HUES6 (cell line): ENCODE data around the gene DBN1.

Source experiments
- H3K27ac ChIP-seq: 2 replicates; pipeline ENCODE4 v1.7.0; 2013; ENCODE audit warnings: low read depth, mild to moderate bottlenecking, low read length, inconsistent platforms
- H3K27me3 ChIP-seq: 2 replicates; pipeline ENCODE4 v1.6.1; 2013; ENCODE audit warnings: low read length; ENCODE audit not compliant: control insufficient read depth, insufficient read depth
- H3K36me3 ChIP-seq: 2 replicates; pipeline ENCODE4 v1.6.1; 2013; ENCODE audit warnings: low read length; ENCODE audit not compliant: control insufficient read depth, insufficient read depth
- H3K4me1 ChIP-seq: 2 replicates; pipeline ENCODE4 v1.6.1; 2013; ENCODE audit warnings: low read length; ENCODE audit not compliant: control insufficient read depth, insufficient read depth
- H3K4me3 ChIP-seq: 2 replicates; pipeline ENCODE4 v1.5.1; 2013; ENCODE audit warnings: low read depth, low read length
- H3K9ac ChIP-seq: one replicate; pipeline ENCODE4 v1.6.1; 2013; ENCODE audit warnings: mild to moderate bottlenecking, low read length
- H3K9me3 ChIP-seq: 2 replicates; pipeline ENCODE4 v1.6.1; 2013; ENCODE audit warnings: low read depth, low read length; ENCODE audit not compliant: control insufficient read depth, insufficient read depth

DBN1 gene

GRCh38 chr5:177470759-177471536 lies 2.5 kb downstream of the DBN1 start:
- H3K36me3 ChIP-seq, result peaks cover 60% of the 10 kb centered on the region
- H3K4me1 ChIP-seq, result peaks cover 53% of the 10 kb centered on the region
- no peaks in the 10 kb centered on the region for H3K27me3 ChIP-seq
- H3K27ac ChIP-seq, result peak overlapping the region; percentile 20; the same call in 1 of the 2 replicates
- 0 out of 2 replicates have a peak overlapping the region, but pooled peaks have one; percentile 92 for H3K4me3 ChIP-seq
- H3K9me3 ChIP-seq, result no peaks in the 10 kb centered on the region
- H3K9ac ChIP-seq, result no peak overlapping the region

GRCh38 chr5:177469750-177470525 lies 3.5 kb downstream of the DBN1 start:
- Histone ChIP-seq H3K36me3 (peaks cover 70% of the 10 kb centered on the region), H3K27me3 (no peaks in the 10 kb centered on the region), H3K27ac (peak overlapping the region; percentile 66), H3K9ac (peak overlapping the region; percentile 58), H3K9me3 (no peaks in the 10 kb centered on the region), H3K4me1 (peaks cover 45% of the 10 kb centered on the region), H3K4me3 (peak overlapping the region; percentile 24)

- peak overlapping the region; percentile 66; the same call in 1 of the 2 replicates for H3K27ac ChIP-seq
- no peaks in the 10 kb centered on the region for H3K27me3 ChIP-seq
- H3K9ac ChIP-seq, result peak overlapping the region; percentile 58
- H3K4me3 ChIP-seq, result no peak overlapping the region; the same call in 1 of the 2 replicates
- no peaks in the 10 kb centered on the region for H3K9me3 ChIP-seq
- H3K36me3 ChIP-seq, result peaks cover 70% of the 10 kb centered on the region
- peaks cover 35% of the 10 kb centered on the region for H3K4me1 ChIP-seq
These were observed 4.5 kb downstream of the DBN1 start for GRCh38 chr5:177468685-177469628.

DNA sequence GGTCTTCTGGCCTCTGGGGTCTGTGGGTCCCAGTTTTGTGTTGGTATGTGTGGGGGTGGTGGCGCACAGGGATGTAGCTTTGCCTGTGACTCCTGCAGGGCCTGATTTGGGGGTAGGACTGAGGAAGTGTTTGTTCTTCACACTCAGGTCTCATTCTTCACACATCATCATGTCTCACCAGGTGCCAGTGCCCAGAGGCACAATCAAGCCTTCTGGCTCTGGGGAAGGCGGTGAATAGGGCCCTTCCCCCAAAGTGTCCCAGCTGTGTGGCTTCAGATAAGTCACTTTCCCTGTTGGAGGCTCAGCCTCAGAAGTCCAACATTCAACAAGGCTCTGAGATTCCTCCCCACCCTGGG lies 5.1 kb downstream of the DBN1 start:
- H3K27me3 ChIP-seq, result no peaks in the 10 kb centered on the region

GRCh38 chr5:177467436-177467835 lies 6.0 kb downstream of the DBN1 start:
- no peaks in the 10 kb centered on the region for H3K9me3 ChIP-seq
- peaks cover 81% of the 10 kb centered on the region for H3K36me3 ChIP-seq
- no peak overlapping the region for H3K9ac ChIP-seq
- H3K4me1 ChIP-seq, result peaks cover 34% of the 10 kb centered on the region
- H3K27me3 ChIP-seq, result no peaks in the 10 kb centered on the region
- no peak overlapping the region for H3K27ac ChIP-seq
- H3K4me3 ChIP-seq, result no peak overlapping the region

More for the DNA sequence above, 5.1 kb downstream of the DBN1 start:
- no peaks in the 10 kb centered on the region for H3K9me3 ChIP-seq
- H3K27ac ChIP-seq, result peak overlapping the region; percentile 22; the same call in 1 of the 2 replicates
- peaks cover 34% of the 10 kb centered on the region for H3K4me1 ChIP-seq
- H3K36me3 ChIP-seq, result peaks cover 75% of the 10 kb centered on the region
- no peak overlapping the region; the same call in 1 of the 2 replicates for H3K4me3 ChIP-seq
- peak overlapping the region; percentile 47 for H3K9ac ChIP-seq

DNA sequence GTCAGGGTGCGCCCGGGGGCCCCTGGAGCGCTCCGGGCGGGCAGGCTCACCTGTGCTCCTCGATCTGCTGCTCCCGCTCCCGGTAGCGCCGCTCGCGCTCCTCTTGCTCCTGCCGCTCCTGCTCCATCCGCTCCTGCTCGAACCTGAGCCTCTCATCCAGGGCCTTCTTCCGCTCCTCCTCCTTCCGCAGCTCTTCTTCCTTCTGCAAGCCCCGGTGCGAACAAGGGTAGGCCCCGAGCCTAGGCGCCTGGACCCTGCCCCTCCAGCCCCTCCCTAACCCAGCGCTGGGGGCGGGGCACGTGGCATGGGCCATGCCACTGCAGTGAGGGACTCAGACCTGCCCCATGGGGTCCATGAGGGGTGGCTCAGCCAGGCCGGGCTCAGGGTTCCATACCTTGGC lies 6.6 kb downstream of the DBN1 start:
- Histone ChIP-seq H3K27me3 (no peaks in the 10 kb centered on the region), H3K36me3 (peaks cover 83% of the 10 kb centered on the region), H3K4me1 (peaks cover 29% of the 10 kb centered on the region), H3K9me3 (no peaks in the 10 kb centered on the region), H3K9ac (no peak overlapping the region), H3K4me3 (no peak overlapping the region), H3K27ac (no peak overlapping the region)

DNA sequence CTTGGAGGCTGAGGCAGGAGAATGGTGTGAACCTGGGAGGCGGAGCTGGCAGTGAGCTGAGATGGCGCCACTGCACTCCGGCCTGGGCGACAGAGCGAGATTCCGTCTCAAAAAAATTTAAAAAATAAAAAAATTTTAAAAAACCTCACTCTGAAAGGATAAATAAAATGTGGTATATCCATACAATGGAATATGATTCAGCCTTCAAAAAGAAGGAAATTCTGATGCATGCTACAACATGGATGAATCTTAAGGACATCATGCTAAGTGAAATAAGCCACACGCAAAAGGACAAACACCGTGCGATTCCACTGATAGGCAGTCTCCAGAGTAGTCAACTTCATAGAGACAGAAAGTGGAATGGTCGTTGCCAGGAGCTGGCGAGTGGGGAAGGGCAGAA lies 8.4 kb downstream of the DBN1 start:
- no peak overlapping the region for H3K9ac ChIP-seq
- H3K27ac ChIP-seq, result no peak overlapping the region
- H3K4me3 ChIP-seq, result no peak overlapping the region
- peaks cover 82% of the 10 kb centered on the region for H3K36me3 ChIP-seq
- no peaks in the 10 kb centered on the region for H3K27me3 ChIP-seq
- H3K4me1 ChIP-seq, result peaks cover 11% of the 10 kb centered on the region
- no peaks in the 10 kb centered on the region for H3K9me3 ChIP-seq

- Histone ChIP-seq H3K36me3 (peaks cover 81% of the 10 kb centered on the region), H3K9me3 (no peaks in the 10 kb centered on the region), H3K4me3 (no peak overlapping the region), H3K27me3 (no peaks in the 10 kb centered on the region), H3K27ac (no peak overlapping the region), H3K4me1 (peaks cover 3% of the 10 kb centered on the region), H3K9ac (no peak overlapping the region)
These were observed 11.3 kb downstream of the DBN1 start for GRCh38 chr5:177462021-177462670.

DNA sequence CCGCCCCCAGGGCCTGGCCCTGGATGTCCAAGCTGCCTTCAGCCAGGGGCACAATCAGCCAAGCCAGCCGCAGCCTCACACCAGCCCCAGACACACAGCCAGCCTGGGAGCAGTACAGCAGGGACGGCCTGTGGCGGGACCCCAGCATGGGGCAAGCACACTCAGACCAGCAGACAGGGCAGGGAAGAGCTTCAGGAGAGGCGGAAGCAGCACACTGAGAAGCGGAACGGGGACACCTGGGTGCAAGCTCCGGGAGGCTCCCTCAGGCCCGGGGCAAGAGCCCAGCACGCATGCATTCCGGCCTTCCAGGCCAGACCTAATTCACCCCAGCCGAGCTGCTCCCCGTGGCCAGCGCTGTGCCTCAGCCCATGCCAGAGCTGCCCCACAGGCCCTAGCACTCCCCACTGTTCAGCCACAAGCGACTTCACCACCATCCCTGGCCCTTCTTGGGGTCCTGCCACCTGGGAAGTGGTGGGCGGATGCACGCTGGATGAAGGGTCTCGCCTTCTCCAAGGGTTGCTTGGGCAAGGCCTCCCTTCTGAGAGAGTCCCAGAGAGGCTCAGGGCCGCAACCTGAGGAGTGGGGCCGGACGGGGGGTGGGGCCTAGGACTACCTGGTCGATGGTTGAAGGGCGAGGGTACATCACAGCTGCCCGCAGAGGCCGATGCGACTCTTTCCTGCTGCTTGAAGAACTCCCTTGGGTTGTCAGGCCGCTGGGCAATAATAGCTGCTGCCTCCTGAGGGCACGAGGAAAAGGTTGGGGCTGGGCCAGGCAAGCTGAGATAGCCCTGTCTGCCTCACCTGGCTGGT lies 13.4 kb downstream of the DBN1 start:
- H3K27ac ChIP-seq, result no peak overlapping the region
- H3K27me3 ChIP-seq, result no peaks in the 10 kb centered on the region
- no peak overlapping the region for H3K4me3 ChIP-seq
- no peaks in the 10 kb centered on the region for H3K9me3 ChIP-seq
- H3K9ac ChIP-seq, result no peak overlapping the region
- H3K36me3 ChIP-seq, result peaks cover 66% of the 10 kb centered on the region
- H3K4me1 ChIP-seq, result peaks cover 10% of the 10 kb centered on the region
